Measurements from ENCODE around the gene MAP1S. TPM values are rescaled to one million over a fixed set of nuclear protein-coding genes. Genes with fewer than 3 reads are reported as not detected.
"Not testable (repeated sequence)": the region's sequence is repeated elsewhere in the genome, so short reads cannot be mapped to it uniquely, and the experiment has no call there.

Gene MAP1S
- total and polyA plus RNA-seq, 12 donors: 6.6 to 97.2 (median 44.3) TPM

GRCh38 chr19:17775991-17776803 is 56.9 kb downstream of the MAP1S start:
- no peaks in the 10 kb centered on the region for H3K36me3 ChIP-seq (replicated peaks in 1 of 2)
- 48 to 62% (median 58%) methylated on average over 15 to 27 of the region's 27 CpGs for WGBS, 4 donors
- intact Hi-C loops (cut with DNase I): loop anchor here in 1 of 2 donors (10.0 kb wide), 1 partner anchor 331 kb away; the partner anchor contains the start of gene TMEM221
- H3K9me3 ChIP-seq (replicated peaks in 1 of 3): no peaks in the 10 kb centered on the region
- DNase-seq: no peak
- peaks cover 11% of the 10 kb centered on the region for H3K27me3 ChIP-seq
- peaks cover 0 to 6% of the 10 kb centered on the region in 2 donors for H3K4me1 ChIP-seq (replicated peaks in 1 of 2)
- H3K4me3 ChIP-seq: no peak overlapping the region
- no peak overlapping the region for H3K27ac ChIP-seq
- TF ChIP-seq POLR2A (IDR thresholded peaks at IDR 0.05) (no peak), CTCF (IDR thresholded peaks at IDR 0.05) (no peak)

GRCh38 chr19:17777840-17778239 is 58.6 kb downstream of the MAP1S start:
- not testable (repeated sequence) for H3K4me3 ChIP-seq; DNase-seq; H3K36me3 ChIP-seq (replicated peaks in 1 of 2); H3K27ac ChIP-seq; H3K9me3 ChIP-seq (replicated peaks in 1 of 3); H3K4me1 ChIP-seq (replicated peaks in 1 of 2)
- intact Hi-C loops (cut with DNase I): loop anchor here in 1 of 2 donors (10.0 kb wide), 1 partner anchor 333 kb away; the partner anchor contains the start of gene TMEM221
- 73 to 81% (median 75%) methylated on average over 10 of the region's 10 CpGs for WGBS, 4 donors
- H3K27me3 ChIP-seq: peaks cover 11% of the 10 kb centered on the region

- WGBS, 4 donors: 5 to 20% (median 14%) methylated on average over 23 to 35 of the region's 37 CpGs
- Histone ChIP-seq H3K36me3 (replicated peaks in 1 of 2) (no peaks in the 10 kb centered on the region), H3K4me1 (replicated peaks in 1 of 2) (peaks cover 0 to 6% of the 10 kb centered on the region in 2 donors), H3K9me3 (replicated peaks in 1 of 3) (no peaks in the 10 kb centered on the region), H3K4me3 (peak overlapping the region in 1 of 4 donors; percentile 23), H3K27me3 (peaks cover 11% of the 10 kb centered on the region), H3K27ac (no peak overlapping the region)
- TF ChIP-seq CTCF (IDR thresholded peaks at IDR 0.05) (no peak), POLR2A (IDR thresholded peaks at IDR 0.05) (no peak)
- intact Hi-C loops (cut with DNase I): loop anchor here in 1 of 2 donors (10.0 kb wide), 1 partner anchor 334 kb away; the partner anchor contains the start of gene TMEM221
- DNase-seq: peak in 6 of 7 donors; percentile 41 to 79 (median 52)
These were observed 59.1 kb downstream of the MAP1S start for GRCh38 chr19:17778251-17778967.

- Histone ChIP-seq H3K27me3 (peaks cover 11% of the 10 kb centered on the region), H3K4me1 (replicated peaks in 1 of 2) (peaks cover 0 to 6% of the 10 kb centered on the region in 2 donors), H3K27ac (no peak overlapping the region), H3K36me3 (replicated peaks in 1 of 2) (no peaks in the 10 kb centered on the region), H3K9me3 (replicated peaks in 1 of 3) (no peaks in the 10 kb centered on the region), H3K4me3 (peak overlapping the region in 1 of 4 donors; percentile 23)
- DNase-seq: peak in 4 of 7 donors; percentile 49 to 64 (median 58)
- intact Hi-C loops (cut with DNase I): loop anchor here in 1 of 2 donors (10.0 kb wide), 1 partner anchor 334 kb away; the partner anchor contains the start of gene TMEM221
- WGBS, 4 donors: 18 to 31% (median 30%) methylated on average over 22 to 25 of the region's 25 CpGs
- TF ChIP-seq POLR2A (IDR thresholded peaks at IDR 0.05): no peak
- TF ChIP-seq CTCF (IDR thresholded peaks at IDR 0.05): no peak
These were observed 60.0 kb downstream of the MAP1S start for GRCh38 chr19:17778968-17779929.

Measured in adrenal gland (tissue), 12 donors.